ENCODE results near the gene ANTKMT. TPM values are rescaled to one million over a fixed set of nuclear protein-coding genes. Genes with fewer than 3 reads are reported as not detected.
A peak's percentile ranks its signal among the peaks of the same experiment; 100 is the strongest.

ANTKMT gene
- total RNA-seq, 2 donors from 2014 or later, result 42.1 to 83.1 TPM

DNA sequence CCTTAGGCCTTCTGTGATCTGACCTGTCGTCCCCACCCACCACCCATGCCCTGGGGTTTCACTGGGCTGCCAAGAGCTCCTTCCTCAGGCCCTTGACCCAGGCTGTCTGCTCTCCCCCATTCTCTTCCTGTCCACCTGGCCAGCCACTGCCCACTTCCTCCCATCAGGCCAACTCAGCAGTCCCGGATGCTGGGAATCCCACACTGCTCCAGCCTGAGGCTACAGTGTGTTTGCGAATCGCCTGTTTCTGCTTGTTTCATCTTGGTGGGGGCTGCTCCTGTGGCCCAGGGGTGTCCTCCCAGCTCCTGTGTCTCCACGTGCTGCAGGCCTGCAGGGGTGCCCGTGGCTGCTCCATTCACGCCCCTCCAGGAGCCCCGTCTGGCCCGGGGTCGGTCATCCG lies 6.9 kb upstream of the ANTKMT start:
- H3K27ac ChIP-seq, result no peak overlapping the region
- H3K9me3 ChIP-seq, result no peaks in the 10 kb centered on the region
- TF ChIP-seq, protein P1, sequence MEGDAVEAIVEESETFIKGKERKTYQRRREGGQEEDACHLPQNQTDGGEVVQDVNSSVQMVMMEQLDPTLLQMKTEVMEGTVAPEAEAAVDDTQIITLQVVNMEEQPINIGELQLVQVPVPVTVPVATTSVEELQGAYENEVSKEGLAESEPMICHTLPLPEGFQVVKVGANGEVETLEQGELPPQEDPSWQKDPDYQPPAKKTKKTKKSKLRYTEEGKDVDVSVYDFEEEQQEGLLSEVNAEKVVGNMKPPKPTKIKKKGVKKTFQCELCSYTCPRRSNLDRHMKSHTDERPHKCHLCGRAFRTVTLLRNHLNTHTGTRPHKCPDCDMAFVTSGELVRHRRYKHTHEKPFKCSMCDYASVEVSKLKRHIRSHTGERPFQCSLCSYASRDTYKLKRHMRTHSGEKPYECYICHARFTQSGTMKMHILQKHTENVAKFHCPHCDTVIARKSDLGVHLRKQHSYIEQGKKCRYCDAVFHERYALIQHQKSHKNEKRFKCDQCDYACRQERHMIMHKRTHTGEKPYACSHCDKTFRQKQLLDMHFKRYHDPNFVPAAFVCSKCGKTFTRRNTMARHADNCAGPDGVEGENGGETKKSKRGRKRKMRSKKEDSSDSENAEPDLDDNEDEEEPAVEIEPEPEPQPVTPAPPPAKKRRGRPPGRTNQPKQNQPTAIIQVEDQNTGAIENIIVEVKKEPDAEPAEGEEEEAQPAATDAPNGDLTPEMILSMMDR (IDR thresholded peaks at IDR 0.05), result no peak
- H3K4me3 ChIP-seq, result no peak overlapping the region
- H3K4me1 ChIP-seq, result peaks cover 21% of the 10 kb centered on the region
- peaks cover 20% of the 10 kb centered on the region for H3K27me3 ChIP-seq
- H3K9ac ChIP-seq (ENCODE audit: low read depth in 2 of 2, low read length in 2 of 2), result peak overlapping the region in 1 of 2 donors; percentile 16
- H3K36me3 ChIP-seq, result no peaks in the 10 kb centered on the region
- no peak for DNase-seq
- intact Hi-C loops (cut with DNase I), result loop anchor here (5.0 kb wide), 1 partner anchor 343 kb away; no protein-coding TSS in a partner anchor

GRCh38 chr16:714558-715476 lies 6.1 kb upstream of the ANTKMT start, which contains the start of gene METRN:
METRN (plus strand) TSS chr16:715118; CDS start chr16:715290, 172 bp downstream.
- Histone ChIP-seq H3K27ac (no peak within 1 kb of the TSS), H3K4me1 (peaks cover 26% of the 10 kb centered on the region), H3K36me3 (no peaks in the 10 kb centered on the region), H3K4me3 (peak within 1 kb of the TSS; percentile 70), H3K9me3 (no peaks in the 10 kb centered on the region), H3K27me3 (peaks cover 17% of the 10 kb centered on the region), H3K9ac (ENCODE audit: low read depth in 2 of 2, low read length in 2 of 2) (peak within 1 kb of the TSS; percentile 19 to 51)
- intact Hi-C loops (cut with DNase I), result loop anchor here (5.0 kb wide), 1 partner anchor 342 kb away; no protein-coding TSS in a partner anchor
- peak; percentile 92 for DNase-seq
- TF ChIP-seq, protein P1 (IDR thresholded peaks at IDR 0.05), result no peak

DNA sequence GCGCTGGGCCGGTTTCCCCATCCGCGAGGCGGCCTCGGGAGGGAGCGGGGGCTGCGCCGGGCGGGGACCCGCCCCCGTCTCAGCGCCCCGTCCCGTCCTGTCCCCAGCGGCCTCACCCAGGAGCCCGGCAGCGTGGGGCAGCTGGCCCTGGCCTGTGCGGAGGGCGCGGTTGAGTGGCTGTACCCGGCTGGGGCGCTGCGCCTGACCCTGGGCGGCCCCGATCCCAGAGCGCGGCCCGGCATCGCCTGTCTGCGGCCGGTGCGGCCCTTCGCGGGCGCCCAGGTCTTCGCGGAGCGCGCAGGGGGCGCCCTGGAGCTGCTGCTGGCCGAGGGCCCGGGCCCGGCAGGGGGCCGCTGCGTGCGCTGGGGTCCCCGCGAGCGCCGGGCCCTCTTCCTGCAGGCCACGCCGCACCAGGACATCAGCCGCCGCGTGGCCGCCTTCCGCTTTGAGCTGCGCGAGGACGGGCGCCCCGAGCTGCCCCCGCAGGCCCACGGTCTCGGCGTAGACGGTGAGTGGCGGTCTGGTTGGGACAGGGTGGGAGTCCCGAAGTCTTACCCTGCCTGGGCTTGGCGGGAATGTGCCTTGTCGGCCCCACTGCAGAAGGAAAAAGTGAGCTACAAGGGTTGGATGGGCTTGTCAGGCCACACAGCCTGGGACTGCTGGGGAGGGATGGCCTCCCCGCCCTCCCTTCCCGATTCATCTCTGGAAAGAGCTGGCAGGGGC lies 5.3 kb upstream of the ANTKMT start:
- no peaks in the 10 kb centered on the region for H3K36me3 ChIP-seq
- DNase-seq, result no peak
- H3K27ac ChIP-seq, result no peak overlapping the region
- H3K27me3 ChIP-seq, result peaks cover 8% of the 10 kb centered on the region
- TF ChIP-seq, protein P1 (IDR thresholded peaks at IDR 0.05), result no peak
- peak overlapping the region; percentile 70 for H3K4me3 ChIP-seq
- intact Hi-C loops (cut with DNase I), result no loop called here
- H3K4me1 ChIP-seq, result peaks cover 31% of the 10 kb centered on the region
- H3K9me3 ChIP-seq, result no peaks in the 10 kb centered on the region
- peak overlapping the region; percentile 19 to 51 for H3K9ac ChIP-seq (ENCODE audit: low read depth in 2 of 2, low read length in 2 of 2)

- intact Hi-C loops (cut with DNase I), result no loop called here
- Histone ChIP-seq H3K4me1 (peaks cover 31% of the 10 kb centered on the region), H3K9ac (ENCODE audit: low read depth in 2 of 2, low read length in 2 of 2) (peak overlapping the region in 1 of 2 donors; percentile 20)
Measured at GRCh38 chr16:716200-716568, 4.8 kb upstream of the ANTKMT start.

More at GRCh38 chr16:716200-716568, 4.8 kb upstream of the ANTKMT start:
- peaks cover 4% of the 10 kb centered on the region for H3K27me3 ChIP-seq
- H3K36me3 ChIP-seq, result no peaks in the 10 kb centered on the region
- no peak for DNase-seq
- H3K27ac ChIP-seq, result no peak overlapping the region
- peak overlapping the region; percentile 70 for H3K4me3 ChIP-seq
- TF ChIP-seq, protein P1 (IDR thresholded peaks at IDR 0.05), result no peak
- H3K9me3 ChIP-seq, result no peaks in the 10 kb centered on the region

All from colonic mucosa (tissue), 4 donors.